HG03469 (cell line): ENCODE results near the gene USP32.
"Not testable (repeated sequence)": the region's sequence is repeated elsewhere in the genome, so short reads cannot be mapped to it uniquely, and the experiment has no call there.

Experiments
- ATAC-seq: cut with Tn5 transposase; IDR thresholded peaks from one replicate; pipeline ENCODE4 v1.9.1; 2021; ENCODE audit warnings: mild to moderate bottlenecking, moderate library complexity, moderate number of reproducible peaks; ENCODE audit not compliant: unreplicated experiment

USP32 gene

DNA sequence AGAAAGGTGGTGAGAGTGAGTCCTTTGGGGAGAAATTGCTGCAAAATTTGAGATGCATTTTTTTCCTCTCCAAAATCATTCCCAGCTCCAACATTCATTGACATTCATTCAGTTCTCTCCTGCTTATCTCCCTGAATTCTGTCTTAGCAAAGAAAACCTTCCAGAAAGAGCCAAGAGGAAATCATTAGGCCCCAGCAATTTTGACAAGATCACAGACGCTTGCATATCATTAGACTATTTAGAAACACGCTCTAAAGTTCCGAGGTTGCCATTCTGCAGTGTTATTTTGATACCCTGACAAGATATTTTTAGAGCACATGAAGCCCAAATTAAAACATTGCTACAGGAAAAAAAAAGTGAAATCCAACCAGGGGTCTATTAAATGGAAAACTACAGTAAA, 20.8 kb upstream of the USP32 start:
- ATAC-seq = no peak

- no peak for ATAC-seq
Observed at GRCh38 chr17:60410001-60410400, 18.1 kb upstream of the USP32 start.

DNA sequence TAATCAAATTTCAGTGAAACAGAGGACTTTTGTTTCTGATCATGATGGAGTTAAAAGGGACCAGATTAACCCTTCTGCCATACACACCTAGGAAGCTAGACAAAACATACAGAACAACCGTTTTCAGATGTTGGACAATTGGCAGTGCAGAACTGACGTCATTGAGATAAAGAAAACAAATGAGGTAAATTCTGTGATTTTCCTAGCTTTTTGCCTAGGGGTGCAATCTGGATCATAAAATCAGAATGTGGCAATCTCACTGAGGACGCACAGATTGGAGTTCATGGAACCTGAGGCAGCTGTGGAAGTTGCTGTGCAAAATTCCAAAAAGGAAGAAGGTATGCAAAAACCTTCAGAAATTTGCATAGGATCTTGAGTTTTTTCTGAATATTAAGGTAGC, 15.0 kb upstream of the USP32 start:
- ATAC-seq = no peak

DNA sequence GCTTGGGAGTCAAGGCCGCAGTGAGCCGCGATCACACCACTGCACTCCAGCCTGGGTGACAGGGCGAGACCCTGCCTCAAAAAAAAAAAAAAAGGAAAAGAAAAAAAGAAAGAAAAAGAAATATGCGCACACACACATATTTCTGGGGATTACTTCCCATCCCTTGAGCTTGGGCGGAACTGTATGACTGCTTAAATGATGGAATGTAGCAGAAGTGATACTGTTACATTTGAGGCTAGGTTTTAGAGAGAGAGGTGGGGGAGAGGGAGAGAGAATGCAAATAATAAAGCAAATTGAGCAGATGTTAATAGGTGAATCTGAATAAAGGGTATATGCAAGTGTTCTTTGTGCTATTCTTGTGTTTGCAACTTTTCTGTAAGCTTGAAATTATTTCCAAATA, 12.0 kb upstream of the USP32 start:
- ATAC-seq = no peak

- ATAC-seq = no peak
Observed at GRCh38 chr17:60403523-60403810, 11.5 kb upstream of the USP32 start.

DNA sequence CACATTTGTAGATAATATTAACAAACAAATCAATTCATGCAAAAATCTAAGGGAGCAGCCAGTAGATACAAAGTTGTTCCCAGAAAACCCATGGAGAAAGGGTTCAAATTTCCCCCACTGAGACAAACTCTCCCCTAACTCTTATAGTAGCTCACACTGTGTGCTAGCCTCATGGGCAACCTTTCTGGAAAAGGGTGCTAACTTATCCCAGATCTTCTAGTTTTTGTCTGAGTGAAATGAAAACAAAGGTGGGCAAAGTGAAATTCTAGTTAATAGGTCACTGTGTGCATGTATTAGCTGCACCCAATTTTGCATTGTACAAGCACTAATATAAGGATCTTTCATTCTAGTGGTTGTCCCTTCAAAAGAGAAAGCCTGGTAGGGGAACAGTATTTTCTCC, 9.9 kb upstream of the USP32 start:
- ATAC-seq = no peak

DNA sequence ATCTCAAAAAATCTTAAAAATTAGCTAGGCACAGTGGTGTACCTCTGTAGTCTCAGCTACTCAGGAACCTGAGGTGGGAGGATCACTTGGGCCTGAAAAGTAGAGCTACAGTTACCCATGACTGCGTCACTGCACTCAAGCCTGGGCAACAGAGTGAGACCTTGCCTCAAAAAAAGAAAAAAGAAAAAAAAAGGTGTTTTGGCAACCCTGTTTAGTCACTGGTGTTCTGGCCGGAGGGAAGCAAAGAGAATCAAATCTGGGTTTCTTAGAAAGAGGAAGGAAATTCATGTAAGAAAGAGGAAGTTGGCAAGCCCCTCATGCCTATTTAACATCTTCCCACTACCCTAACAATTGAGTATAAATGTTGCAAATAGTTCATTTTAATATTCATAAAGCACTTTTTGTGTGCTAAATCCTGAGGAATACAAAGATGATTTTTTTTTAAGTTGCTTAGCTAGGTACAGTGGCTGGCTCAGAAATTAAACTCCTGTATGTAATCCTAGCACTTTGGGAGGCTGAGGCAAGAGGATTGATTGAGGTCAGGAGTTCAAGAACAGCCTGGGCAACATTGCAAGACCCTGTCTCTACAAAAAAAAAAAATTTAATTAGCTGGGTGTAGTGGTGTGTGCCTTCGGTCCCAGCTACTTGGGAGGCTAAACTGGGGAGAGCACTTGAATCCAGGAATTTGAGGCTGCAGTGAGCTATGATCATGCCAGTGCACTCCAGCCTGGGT, 6.5 kb upstream of the USP32 start:
- no peak for ATAC-seq

GRCh38 chr17:60396412-60396811, 4.5 kb upstream of the USP32 start:
- ATAC-seq = no peak

GRCh38 chr17:60395508-60396065, 3.7 kb upstream of the USP32 start:
- ATAC-seq = no peak

- ATAC-seq = no peak
Observed at GRCh38 chr17:60393840-60394723, 2.1 kb upstream of the USP32 start.

DNA sequence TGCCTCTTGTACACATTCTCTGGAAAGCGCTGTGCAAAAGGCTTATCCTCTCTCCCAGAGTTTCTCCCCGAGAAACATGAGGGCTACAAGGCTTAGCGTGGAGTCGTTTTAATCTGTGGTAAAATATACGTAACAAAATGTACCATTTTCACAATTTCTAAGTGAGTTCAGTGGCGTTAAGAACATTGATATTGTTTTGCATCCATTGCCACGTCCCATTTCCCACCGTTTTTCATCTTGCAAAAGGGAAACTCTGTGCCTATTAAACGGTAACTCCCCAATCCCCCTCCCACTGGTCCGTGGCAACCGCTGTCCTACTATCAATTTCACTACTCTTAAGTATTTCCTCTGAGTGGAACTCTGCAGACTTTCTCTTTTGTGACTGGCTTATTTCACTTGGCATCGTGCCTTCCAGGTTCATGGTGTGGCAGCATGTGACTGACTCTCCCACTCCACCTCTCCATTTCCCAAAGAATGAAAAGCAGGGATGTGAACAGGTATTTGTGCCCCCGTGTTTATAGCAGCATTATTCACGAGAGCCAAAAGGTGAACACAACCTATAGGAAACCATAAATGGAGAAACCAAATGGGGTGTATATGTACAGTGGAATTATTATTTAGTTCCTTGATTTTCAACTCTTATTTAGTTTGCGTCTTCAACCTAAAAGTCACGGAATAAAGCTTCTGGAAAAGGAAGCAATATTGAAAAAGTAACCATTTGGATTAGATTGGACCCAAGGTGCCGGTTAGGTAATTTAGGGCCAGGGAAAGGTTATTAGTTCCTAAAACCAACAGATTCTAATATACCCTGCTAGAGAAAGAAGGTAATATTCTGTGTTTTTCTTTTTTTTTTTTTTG, 1.1 kb upstream of the USP32 start:
- ATAC-seq = no peak

GRCh38 chr17:60391471-60392041, 377 bp downstream of the USP32 start:
- ATAC-seq = no peak

- no peak for ATAC-seq
Observed at GRCh38 chr17:60390925-60391470, 935 bp downstream of the USP32 start.

- ATAC-seq = no peak
Observed at GRCh38 chr17:60390186-60390585, 1.7 kb downstream of the USP32 start.

DNA sequence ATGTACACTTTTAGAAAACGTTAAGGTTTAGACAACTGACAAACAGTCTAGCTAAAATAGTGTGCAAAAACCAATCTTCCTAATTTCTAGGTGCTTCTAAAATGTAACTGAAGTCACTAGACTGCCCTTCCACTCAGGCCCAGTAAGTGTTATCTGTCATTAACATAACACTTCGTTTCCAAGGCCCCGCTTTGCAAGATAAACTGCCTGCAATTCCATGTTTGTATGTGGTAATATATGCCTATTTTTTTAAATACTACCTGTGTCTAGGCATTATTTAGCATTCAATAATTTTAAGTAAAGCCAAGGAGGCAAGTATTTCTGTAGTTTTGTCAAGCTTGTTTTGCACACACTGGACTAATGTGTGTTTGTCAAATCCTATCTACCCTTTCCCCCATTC, 3.2 kb downstream of the USP32 start:
- ATAC-seq = no peak

GRCh38 chr17:60387666-60388065, 4.3 kb downstream of the USP32 start:
- no peak for ATAC-seq

DNA sequence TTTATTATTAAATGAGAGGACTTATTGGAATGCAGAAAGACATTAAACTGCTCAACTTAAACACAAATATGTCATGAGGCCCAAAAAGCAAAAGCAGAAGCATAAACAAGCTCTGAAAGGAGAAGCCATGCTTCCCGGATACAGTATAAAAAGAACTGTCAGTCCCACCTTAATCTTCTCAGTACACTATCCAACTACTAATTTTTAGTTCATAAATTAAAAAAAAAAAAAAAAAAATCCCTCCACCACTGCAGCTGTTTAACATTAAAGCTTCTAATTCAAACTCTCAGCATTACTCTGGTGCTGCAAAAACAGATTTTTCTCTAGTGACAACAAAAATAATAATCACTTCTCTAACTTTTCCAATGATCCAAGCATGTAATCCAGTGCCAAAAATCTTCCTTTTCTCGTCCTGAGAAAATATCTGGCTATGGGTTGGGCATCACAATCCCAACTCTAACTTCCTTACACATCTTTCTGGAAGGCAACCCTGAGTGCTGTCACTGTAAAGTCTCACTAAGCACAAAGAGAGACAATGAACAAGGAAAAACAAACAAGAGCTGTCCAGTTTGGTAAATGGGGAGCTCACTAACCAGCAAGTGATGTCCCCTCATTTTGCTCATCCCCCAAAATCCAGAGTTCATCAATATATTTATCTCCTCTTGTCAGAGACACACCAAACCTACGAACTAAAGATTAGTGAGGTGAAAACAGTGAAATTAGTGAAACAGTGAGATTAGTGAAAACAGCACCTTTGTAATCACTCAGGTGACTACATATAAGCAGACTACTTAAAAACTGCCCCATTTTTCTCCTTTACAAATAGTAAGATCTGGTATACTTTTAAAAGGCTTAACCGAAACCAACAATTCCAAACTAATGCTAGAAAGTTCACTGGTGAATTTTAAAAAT, 5.5 kb downstream of the USP32 start:
- ATAC-seq = no peak

DNA sequence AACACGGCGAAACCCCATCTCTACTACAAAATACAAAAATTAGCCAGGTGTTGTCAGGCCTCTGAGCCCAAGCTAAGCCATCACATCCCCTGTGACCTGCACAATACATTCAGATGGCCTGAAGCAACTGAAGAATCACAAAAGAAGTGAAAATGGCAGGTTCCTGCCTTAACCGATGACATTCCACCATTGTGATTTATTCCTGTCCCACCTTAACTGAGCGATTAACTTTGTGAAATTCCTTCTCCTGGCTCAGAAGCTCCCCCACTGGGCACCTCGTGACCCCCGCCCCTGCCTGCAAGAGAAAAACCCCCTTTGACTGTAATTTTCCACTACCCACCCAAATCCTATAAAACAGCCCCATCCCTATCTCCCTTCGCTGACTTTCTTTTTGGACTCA, 7.0 kb downstream of the USP32 start:
- not testable (repeated sequence) for ATAC-seq

DNA sequence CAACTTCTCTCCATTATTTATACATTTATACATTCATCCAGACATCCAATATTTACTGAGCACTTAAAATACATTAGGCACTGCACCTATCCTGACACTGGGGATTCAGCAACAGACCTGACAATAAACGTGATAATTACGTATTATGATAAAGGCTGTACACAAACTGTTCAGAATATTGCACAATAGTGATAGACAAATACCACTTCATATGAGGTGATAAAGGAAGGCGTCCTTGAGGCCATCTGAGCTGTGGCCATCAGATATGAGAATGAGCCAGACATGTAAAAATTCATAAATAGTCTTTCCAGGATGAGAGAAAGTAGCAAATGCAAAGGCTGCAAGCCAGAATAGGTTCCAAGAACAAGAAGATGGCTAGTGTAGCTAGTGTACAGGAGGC, 8.6 kb downstream of the USP32 start:
- ATAC-seq = no peak

DNA sequence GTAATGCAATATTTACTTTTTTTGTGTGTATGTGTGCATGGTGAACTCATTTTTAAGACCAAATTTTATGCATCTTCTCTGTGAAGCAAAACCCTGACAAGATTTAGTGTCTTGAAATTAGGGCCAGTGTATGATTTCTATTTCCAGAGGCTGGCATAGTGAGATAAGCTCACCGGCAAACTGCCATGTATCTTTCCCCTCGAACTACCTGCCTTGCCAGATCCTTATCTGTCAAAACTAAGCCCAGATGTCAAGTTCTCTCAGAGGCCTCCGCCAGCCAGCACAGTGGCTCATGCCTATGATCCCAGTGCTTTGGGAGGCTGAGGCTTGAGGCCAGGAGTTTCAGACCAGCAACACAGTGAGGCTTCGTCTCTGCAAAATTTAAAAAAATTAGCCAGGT, 10.0 kb downstream of the USP32 start:
- no peak for ATAC-seq
